ENCODE measurements around the gene CRYBG1.

The CRYBG1 gene

GRCh38 chr6:106496823-106497222 is 136.3 kb downstream of the CRYBG1 start:
- Histone ChIP-seq H3K4me3 (ENCODE audit: control insufficient read depth in 1 of 7, extremely low read depth in 1 of 7, insufficient read depth in 4 of 7, low read depth in 2 of 7, low read length in 6 of 7) (no peak overlapping the region), H3K27me3 (replicated peaks in 2 of 5; ENCODE audit: control insufficient read depth in 4 of 5, insufficient read depth in 5 of 5, low read length in 4 of 5) (no peaks in the 10 kb centered on the region), H3K4me1 (ENCODE audit: control extremely low read depth in 1 of 4, control insufficient read depth in 4 of 4, insufficient read depth in 4 of 4, low read length in 3 of 4) (peaks cover 0 to 5% (median 0%) of the 10 kb centered on the region in 4 experiments), H3K9me3 (ENCODE audit: control extremely low read depth in 1 of 5, control insufficient read depth in 4 of 5, insufficient read depth in 2 of 5, low read depth in 1 of 5, low read length in 4 of 5) (no peaks in the 10 kb centered on the region), H3K36me3 (ENCODE audit: control insufficient read depth in 4 of 4, insufficient read depth in 4 of 4, low read length in 3 of 4) (no peaks in the 10 kb centered on the region), H3K27ac (ENCODE audit: insufficient read depth in 1 of 2, low read depth in 1 of 2, low read length in 2 of 2, poor library complexity in 1 of 2, severe bottlenecking in 2 of 2) (no peak overlapping the region)
- ChIA-PET POLR2A (no interaction called here), CTCF (interaction anchor here (1.2 kb wide), 1 partner anchor 13 kb away, joined by 3 read pairs; no protein-coding TSS in a partner anchor)
- 100% methylated on average over 5 of the region's 6 CpGs for WGBS (ENCODE audit: insufficient coverage)
- no peak for DNase-seq

GRCh38 chr6:106501960-106502371 is 141.4 kb downstream of the CRYBG1 start:
- CTCF ChIA-PET, result interaction anchor here (1.0 to 3.7 kb wide), 3 partner anchors 8 to 38 kb away, joined by 3 to 13 read pairs (median 4); no protein-coding TSS in a partner anchor
- WGBS (ENCODE audit: insufficient coverage), result 96% methylated on average over 3 of the region's 3 CpGs
- no peak for DNase-seq
- Histone ChIP-seq H3K27me3 (replicated peaks in 2 of 5; ENCODE audit: control insufficient read depth in 4 of 5, insufficient read depth in 5 of 5, low read length in 4 of 5) (no peaks in the 10 kb centered on the region), H3K4me3 (ENCODE audit: control insufficient read depth in 1 of 7, extremely low read depth in 1 of 7, insufficient read depth in 4 of 7, low read depth in 2 of 7, low read length in 6 of 7) (no peak overlapping the region), H3K27ac (ENCODE audit: insufficient read depth in 1 of 2, low read depth in 1 of 2, low read length in 2 of 2, poor library complexity in 1 of 2, severe bottlenecking in 2 of 2) (no peak overlapping the region), H3K9me3 (ENCODE audit: control extremely low read depth in 1 of 5, control insufficient read depth in 4 of 5, insufficient read depth in 2 of 5, low read depth in 1 of 5, low read length in 4 of 5) (no peaks in the 10 kb centered on the region), H3K36me3 (ENCODE audit: control insufficient read depth in 4 of 4, insufficient read depth in 4 of 4, low read length in 3 of 4) (no peaks in the 10 kb centered on the region), H3K4me1 (ENCODE audit: control extremely low read depth in 1 of 4, control insufficient read depth in 4 of 4, insufficient read depth in 4 of 4, low read length in 3 of 4) (peaks cover 0 to 16% (median 0%) of the 10 kb centered on the region in 4 experiments)
- POLR2A ChIA-PET, result no interaction called here

GRCh38 chr6:106502559-106502958 is 142.0 kb downstream of the CRYBG1 start:
- POLR2A ChIA-PET, result no interaction called here
- CTCF ChIA-PET, result interaction anchor here (1.0 to 3.7 kb wide), 2 partner anchors 10 to 16 kb away, joined by 3 to 13 read pairs; no protein-coding TSS in a partner anchor

GRCh38 chr6:106508277-106508676 is 147.8 kb downstream of the CRYBG1 start:
- Histone ChIP-seq H3K27ac (ENCODE audit: insufficient read depth in 1 of 2, low read depth in 1 of 2, low read length in 2 of 2, poor library complexity in 1 of 2, severe bottlenecking in 2 of 2) (no peak overlapping the region), H3K9me3 (ENCODE audit: control extremely low read depth in 1 of 5, control insufficient read depth in 4 of 5, insufficient read depth in 2 of 5, low read depth in 1 of 5, low read length in 4 of 5) (no peaks in the 10 kb centered on the region), H3K4me1 (ENCODE audit: control extremely low read depth in 1 of 4, control insufficient read depth in 4 of 4, insufficient read depth in 4 of 4, low read length in 3 of 4) (peaks cover 13 to 44% (median 34%) of the 10 kb centered on the region in 4 experiments), H3K36me3 (ENCODE audit: control insufficient read depth in 4 of 4, insufficient read depth in 4 of 4, low read length in 3 of 4) (no peaks in the 10 kb centered on the region), H3K4me3 (ENCODE audit: control insufficient read depth in 1 of 7, extremely low read depth in 1 of 7, insufficient read depth in 4 of 7, low read depth in 2 of 7, low read length in 6 of 7) (no peak overlapping the region), H3K27me3 (replicated peaks in 2 of 5; ENCODE audit: control insufficient read depth in 4 of 5, insufficient read depth in 5 of 5, low read length in 4 of 5) (peaks cover 0 to 3% (median 0%) of the 10 kb centered on the region in 5 experiments)
- no CpG with 5 or more reads among the region's 2 CpGs for WGBS (ENCODE audit: insufficient coverage)
- ChIA-PET CTCF (interaction anchor here (0.6 to 9.6 kb wide), 10 partner anchors 15 to 545 kb away, joined by 3 to 139 read pairs (median 10); no protein-coding TSS in a partner anchor), POLR2A (no interaction called here)
- no peak for DNase-seq

More at GRCh38 chr6:106502559-106502958, 142.0 kb downstream of the CRYBG1 start:
- H3K9me3 ChIP-seq (ENCODE audit: control extremely low read depth in 1 of 5, control insufficient read depth in 4 of 5, insufficient read depth in 2 of 5, low read depth in 1 of 5, low read length in 4 of 5), result no peaks in the 10 kb centered on the region
- H3K36me3 ChIP-seq (ENCODE audit: control insufficient read depth in 4 of 4, insufficient read depth in 4 of 4, low read length in 3 of 4), result no peaks in the 10 kb centered on the region
- no peak overlapping the region for H3K4me3 ChIP-seq (ENCODE audit: control insufficient read depth in 1 of 7, extremely low read depth in 1 of 7, insufficient read depth in 4 of 7, low read depth in 2 of 7, low read length in 6 of 7)
- no peak for DNase-seq
- WGBS (ENCODE audit: insufficient coverage), result no CpG with 5 or more reads among the region's 2 CpGs
- no peak overlapping the region for H3K27ac ChIP-seq (ENCODE audit: insufficient read depth in 1 of 2, low read depth in 1 of 2, low read length in 2 of 2, poor library complexity in 1 of 2, severe bottlenecking in 2 of 2)
- no peaks in the 10 kb centered on the region for H3K27me3 ChIP-seq (replicated peaks in 2 of 5; ENCODE audit: control insufficient read depth in 4 of 5, insufficient read depth in 5 of 5, low read length in 4 of 5)
- peaks cover 0 to 16% (median 0%) of the 10 kb centered on the region in 4 experiments for H3K4me1 ChIP-seq (ENCODE audit: control extremely low read depth in 1 of 4, control insufficient read depth in 4 of 4, insufficient read depth in 4 of 4, low read length in 3 of 4)

- H3K4me1 ChIP-seq (ENCODE audit: control extremely low read depth in 1 of 4, control insufficient read depth in 4 of 4, insufficient read depth in 4 of 4, low read length in 3 of 4), result peaks cover 18 to 50% (median 39%) of the 10 kb centered on the region in 4 experiments
- no peaks in the 10 kb centered on the region for H3K36me3 ChIP-seq (ENCODE audit: control insufficient read depth in 4 of 4, insufficient read depth in 4 of 4, low read length in 3 of 4)
- 82% methylated on average over 3 of the region's 3 CpGs for WGBS (ENCODE audit: insufficient coverage)
- peak overlapping the region in 1 of 7 experiments; percentile 90 for H3K4me3 ChIP-seq (ENCODE audit: control insufficient read depth in 1 of 7, extremely low read depth in 1 of 7, insufficient read depth in 4 of 7, low read depth in 2 of 7, low read length in 6 of 7)
- ChIA-PET POLR2A (no interaction called here), CTCF (interaction anchor here (0.6 to 9.6 kb wide), 22 partner anchors 11 to 544 kb away, joined by 3 to 139 read pairs (median 5); no protein-coding TSS in a partner anchor)
- H3K27me3 ChIP-seq (replicated peaks in 2 of 5; ENCODE audit: control insufficient read depth in 4 of 5, insufficient read depth in 5 of 5, low read length in 4 of 5), result peaks cover 0 to 3% (median 0%) of the 10 kb centered on the region in 5 experiments
- H3K9me3 ChIP-seq (ENCODE audit: control extremely low read depth in 1 of 5, control insufficient read depth in 4 of 5, insufficient read depth in 2 of 5, low read depth in 1 of 5, low read length in 4 of 5), result no peaks in the 10 kb centered on the region
- DNase-seq, result no peak
- no peak overlapping the region for H3K27ac ChIP-seq (ENCODE audit: insufficient read depth in 1 of 2, low read depth in 1 of 2, low read length in 2 of 2, poor library complexity in 1 of 2, severe bottlenecking in 2 of 2)
These were observed 148.3 kb downstream of the CRYBG1 start for GRCh38 chr6:106508834-106509233.

- Histone ChIP-seq H3K4me1 (ENCODE audit: control extremely low read depth in 1 of 4, control insufficient read depth in 4 of 4, insufficient read depth in 4 of 4, low read length in 3 of 4) (peaks cover 25 to 57% (median 46%) of the 10 kb centered on the region in 4 experiments), H3K27me3 (replicated peaks in 2 of 5; ENCODE audit: control insufficient read depth in 4 of 5, insufficient read depth in 5 of 5, low read length in 4 of 5) (peaks cover 0 to 3% (median 0%) of the 10 kb centered on the region in 5 experiments), H3K4me3 (ENCODE audit: control insufficient read depth in 1 of 7, extremely low read depth in 1 of 7, insufficient read depth in 4 of 7, low read depth in 2 of 7, low read length in 6 of 7) (peak overlapping the region; percentile 60 to 90 (median 82)), H3K27ac (ENCODE audit: insufficient read depth in 1 of 2, low read depth in 1 of 2, low read length in 2 of 2, poor library complexity in 1 of 2, severe bottlenecking in 2 of 2) (no peak overlapping the region), H3K9me3 (ENCODE audit: control extremely low read depth in 1 of 5, control insufficient read depth in 4 of 5, insufficient read depth in 2 of 5, low read depth in 1 of 5, low read length in 4 of 5) (no peaks in the 10 kb centered on the region), H3K36me3 (ENCODE audit: control insufficient read depth in 4 of 4, insufficient read depth in 4 of 4, low read length in 3 of 4) (no peaks in the 10 kb centered on the region)
- 9% methylated on average over 18 of the region's 25 CpGs for WGBS (ENCODE audit: insufficient coverage)
- ChIA-PET POLR2A (interaction anchor here (0.6 to 1.1 kb wide), 2 partner anchors 10 to 13 kb away, joined by 3 read pairs; no protein-coding TSS in a partner anchor), CTCF (interaction anchor here (0.7 to 9.6 kb wide), 25 partner anchors 8 to 606 kb away, joined by 3 to 139 read pairs (median 5); no protein-coding TSS in a partner anchor)
- peak; percentile 68 to 85 (median 81) for DNase-seq
These were observed 149.0 kb downstream of the CRYBG1 start for GRCh38 chr6:106509420-106510089.
